Breast epithelium (tissue), 4 donors: ENCODE measurements around the gene KCMF1. TPM values are rescaled to one million over a fixed set of nuclear protein-coding genes. Genes with fewer than 3 reads are reported as not detected.

Experiments
- DNase-seq, 2 donors: peaks; one replicate each; pipeline ENCODE4 v3.0.0-alpha.2; 2019; ENCODE audit warnings: low spot score in 2 of 2
- H3K27ac ChIP-seq, 2 donors: fragments of 200-600 bp; sonication (generic) in 1 of 2; one replicate each; pipeline ENCODE4 v1.5.1; 2016 to 2019; ENCODE audit warnings: mild to moderate bottlenecking in 1 of 2
- H3K27me3 ChIP-seq, 2 donors: fragments of 200-600 bp; sonication (generic) in 1 of 2; one replicate each; pipeline versions ENCODE4 v1.5.1 to v1.6.0; 2017 to 2019; ENCODE audit warnings: control low read depth in 1 of 2, mild to moderate bottlenecking in 1 of 2
- H3K36me3 ChIP-seq: fragments of 200-600 bp; one replicate; pipeline ENCODE4 v1.5.1; 2019
- H3K4me1 ChIP-seq, 2 donors: fragments of 200-600 bp; sonication (generic); one replicate each; pipeline ENCODE4 v1.5.1; 2016 to 2019; ENCODE audit warnings: control low read depth in 1 of 2
- H3K4me3 ChIP-seq, 3 donors: fragments of 200-600 bp; sonication (generic); 1 replicate in 2 of 3; 2 replicates in 1 of 3; pipeline ENCODE4 v1.5.1; 2016 to 2019; ENCODE audit warnings: mild to moderate bottlenecking in 3 of 3, moderate library complexity in 2 of 3
- H3K9me3 ChIP-seq, 2 donors: fragments of 200-600 bp; sonication (generic) in 1 of 2; one replicate each; pipeline ENCODE4 v1.5.1; 2016 to 2019; ENCODE audit warnings: control low read depth in 1 of 2
- CTCF ChIP-seq, 3 donors: fragments of 450-650 bp; IDR thresholded peaks; one replicate each; pipeline ENCODE4 v1.5.1; 2016 to 2017; ENCODE audit warnings: antibody characterized with exemption in 3 of 3, mild to moderate bottlenecking in 3 of 3, moderate library complexity in 3 of 3
- POLR2A ChIP-seq: fragments of 450-650 bp; IDR thresholded peaks from one replicate; pipeline ENCODE4 v1.6.1; 2016; ENCODE audit warnings: antibody characterized with exemption, mild to moderate bottlenecking, moderate library complexity
- POLR2AphosphoS5 ChIP-seq, 3 donors: sonication (generic); formaldehyde crosslinking; IDR thresholded peaks; one replicate each; pipeline ENCODE4 v1.6.1; 2017; ENCODE audit warnings: antibody characterized with exemption in 3 of 3
- intact Hi-C: fragments of 100-400 bp; cut with DNase I; formaldehyde crosslinking; loops from one replicate; pipeline ENCODE4 v1.15.1; 2023; ENCODE audit warnings: low total_unique reads
- total RNA-seq, 3 donors: library from RNA; depleted of rRNA; stranded (reverse); fragments of >200 nt; gene quantifications; one replicate each; pipeline ENCODE4 v1.1.0, GENCODE V29; 2016

KCMF1 gene
- total RNA-seq, 3 donors from 2014 or later = 35.7 to 68.6 (median 49.3) TPM

- TF ChIP-seq POLR2AphosphoS5 (IDR thresholded peaks at IDR 0.05) = no peak
- TF ChIP-seq CTCF (IDR thresholded peaks at IDR 0.05) = no peak
- no peak for TF ChIP-seq POLR2A
- intact Hi-C loops = no loop called here
Observed at GRCh38 chr2:85076618-85077274, 105.8 kb downstream of the KCMF1 start.

DNA sequence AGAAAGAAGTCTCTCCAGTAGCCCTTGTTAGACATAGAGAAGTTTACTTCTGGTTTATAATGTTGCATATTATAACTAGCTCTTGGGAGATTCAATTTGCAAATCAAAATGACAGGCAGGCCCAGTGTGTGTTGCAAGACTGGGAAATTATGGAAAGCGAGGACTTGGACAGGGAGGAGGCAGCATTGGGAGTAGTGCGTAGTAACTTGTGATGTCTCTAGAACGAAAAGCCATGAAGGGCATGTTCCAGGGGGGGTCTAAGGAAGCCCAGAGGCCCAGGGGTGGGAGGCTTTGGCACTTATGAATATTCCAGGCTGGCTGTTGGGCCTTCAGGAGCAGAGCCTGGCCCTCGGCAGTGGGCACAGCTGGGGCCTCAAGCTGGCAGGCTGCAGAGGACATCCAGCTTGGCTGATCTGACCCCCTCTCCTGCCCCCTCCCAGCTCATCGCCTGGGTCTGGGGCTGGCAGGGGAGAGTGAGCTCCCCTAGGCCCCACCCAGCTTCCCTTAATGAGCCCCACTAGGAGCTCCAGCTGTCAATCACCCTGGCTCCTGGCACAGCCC, 107.0 kb downstream of the KCMF1 start:
- Histone ChIP-seq H3K4me3 (no peak overlapping the region), H3K9me3 (peaks cover 0 to 7% of the 10 kb centered on the region in 2 donors)
- intact Hi-C loops = no loop called here

More at GRCh38 chr2:85076618-85077274, 105.8 kb downstream of the KCMF1 start:
- DNase-seq = no peak
- no peak overlapping the region for H3K4me3 ChIP-seq
- H3K27ac ChIP-seq = no peak overlapping the region
- H3K4me1 ChIP-seq = no peaks in the 10 kb centered on the region
- H3K36me3 ChIP-seq = no peaks in the 10 kb centered on the region
- no peaks in the 10 kb centered on the region for H3K9me3 ChIP-seq
- H3K27me3 ChIP-seq = no peaks in the 10 kb centered on the region

GRCh38 chr2:85078536-85078935, 107.6 kb downstream of the KCMF1 start:
- no peaks in the 10 kb centered on the region for H3K4me1 ChIP-seq
- peaks cover 0 to 7% of the 10 kb centered on the region in 2 donors for H3K9me3 ChIP-seq
- intact Hi-C loops = no loop called here
- no peaks in the 10 kb centered on the region for H3K27me3 ChIP-seq
- no peaks in the 10 kb centered on the region for H3K36me3 ChIP-seq
- H3K4me3 ChIP-seq = no peak overlapping the region
- no peak overlapping the region for H3K27ac ChIP-seq
- DNase-seq = no peak
- TF ChIP-seq CTCF (IDR thresholded peaks at IDR 0.05) (no peak), POLR2AphosphoS5 (IDR thresholded peaks at IDR 0.05) (no peak), POLR2A (no peak)

More for the DNA sequence above, 107.0 kb downstream of the KCMF1 start:
- Histone ChIP-seq H3K27me3 (no peaks in the 10 kb centered on the region), H3K36me3 (no peaks in the 10 kb centered on the region), H3K27ac (no peak overlapping the region), H3K4me1 (no peaks in the 10 kb centered on the region)
- TF ChIP-seq CTCF (IDR thresholded peaks at IDR 0.05) = no peak
- no peak for TF ChIP-seq POLR2AphosphoS5 (IDR thresholded peaks at IDR 0.05)
- no peak for TF ChIP-seq POLR2A
- DNase-seq = no peak

- Histone ChIP-seq H3K9me3 (peaks cover 0 to 7% of the 10 kb centered on the region in 2 donors), H3K36me3 (no peaks in the 10 kb centered on the region), H3K4me1 (no peaks in the 10 kb centered on the region), H3K27ac (no peak overlapping the region), H3K27me3 (no peaks in the 10 kb centered on the region), H3K4me3 (no peak overlapping the region)
- TF ChIP-seq POLR2A (no peak), POLR2AphosphoS5 (IDR thresholded peaks at IDR 0.05) (no peak), CTCF (IDR thresholded peaks at IDR 0.05) (no peak)
- intact Hi-C loops = no loop called here
- DNase-seq = no peak
Observed at GRCh38 chr2:85083092-85083491, 112.1 kb downstream of the KCMF1 start.

DNA sequence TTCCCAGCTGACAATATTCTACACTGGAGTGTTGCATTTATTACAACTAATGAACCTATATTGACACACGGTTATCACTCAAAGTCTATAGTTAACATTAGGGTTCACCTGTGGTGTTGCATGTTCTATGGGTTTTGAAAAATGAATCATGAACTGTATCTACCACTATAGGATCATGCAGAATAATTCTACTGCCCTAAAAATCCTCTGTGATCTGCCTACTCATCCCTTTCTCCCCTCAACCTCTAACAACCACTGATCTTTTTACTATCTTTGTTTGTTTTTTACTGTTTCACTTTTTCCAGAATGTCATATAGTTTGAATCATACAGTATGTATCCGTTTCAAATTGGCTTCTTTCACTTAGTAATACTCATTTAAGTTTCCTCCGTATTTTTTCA, 114.6 kb downstream of the KCMF1 start:
- H3K27me3 ChIP-seq = no peaks in the 10 kb centered on the region
- TF ChIP-seq POLR2A (no peak), CTCF (IDR thresholded peaks at IDR 0.05) (no peak), POLR2AphosphoS5 (IDR thresholded peaks at IDR 0.05) (no peak)
- H3K27ac ChIP-seq = no peak overlapping the region
- H3K4me1 ChIP-seq = no peaks in the 10 kb centered on the region
- no peak for DNase-seq
- intact Hi-C loops = no loop called here
- peaks cover 0 to 7% of the 10 kb centered on the region in 2 donors for H3K9me3 ChIP-seq
- H3K36me3 ChIP-seq = no peaks in the 10 kb centered on the region
- H3K4me3 ChIP-seq = no peak overlapping the region
